Measurements from ENCODE around the gene UFSP1. TPM values are rescaled to one million over a fixed set of nuclear protein-coding genes. Genes with fewer than 3 reads are reported as not detected.
"Not testable (repeated sequence)": the region's sequence is repeated elsewhere in the genome, so short reads cannot be mapped to it uniquely, and the experiment has no call there.

UFSP1 gene
- total RNA-seq, 1 experiment from 2014 or later: 4.8 TPM

- ChIA-PET POLR2A (no interaction called here), CTCF (interaction anchor here (1.1 to 2.7 kb wide), 3 partner anchors 16 to 55 kb away, joined by 4 to 9 read pairs (median 4); partner anchors contain the start of gene ACHE)
- H3K4me3 Mint-ChIP-seq: no peak overlapping the region
- no peak for TF ChIP-seq ZNF263 (CRISPR knock-in tag; IDR thresholded peaks at IDR 0.05; ENCODE audit: low read depth)
- TF ChIP-seq GTF2I (CRISPR knock-in tag; conservative IDR thresholded peaks at IDR 0.05): no peak
- TF ChIP-seq CBFB (CRISPR knock-in tag; IDR thresholded peaks at IDR 0.05; ENCODE audit: low read depth): no peak
- 0 out of 2 replicates have a peak, but pooled peaks cover 5% of the 10 kb centered on the region for H3K36me3 Mint-ChIP-seq
- H3K27me3 Mint-ChIP-seq (ENCODE audit: low read depth): no peaks in the 10 kb centered on the region; the same call in none of the 2 replicates
- peaks cover 5% of the 10 kb centered on the region for H3K4me1 Mint-ChIP-seq
- H3K9me3 Mint-ChIP-seq: peaks cover 6% of the 10 kb centered on the region
- H3K27ac Mint-ChIP-seq: no peak overlapping the region
- DNase-seq (ENCODE audit: low spot score) (no peak), ATAC-seq (no peak)
Measured at GRCh38 chr7:100911484-100911883, 22.0 kb upstream of the UFSP1 start.

GRCh38 chr7:100910443-100910842, 20.9 kb upstream of the UFSP1 start:
- CTCF ChIA-PET: interaction anchor here (0.6 to 2.7 kb wide), 6 partner anchors 56 to 233 kb away, joined by 3 to 9 read pairs (median 3); no protein-coding TSS in a partner anchor
- POLR2A ChIA-PET: interaction anchor here (0.6 kb wide), 1 partner anchor 169 kb away, joined by 3 read pairs; no protein-coding TSS in a partner anchor

GRCh38 chr7:100908512-100908911, 19.0 kb upstream of the UFSP1 start:
- DNase-seq (ENCODE audit: low spot score): no peak
- Mint-ChIP-seq H3K4me1 (0 out of 2 replicates have a peak, but pooled peaks cover 3% of the 10 kb centered on the region), H3K4me3 (no peak overlapping the region), H3K27ac (no peak overlapping the region), H3K9me3 (peaks cover 6% of the 10 kb centered on the region), H3K27me3 (ENCODE audit: low read depth) (no peaks in the 10 kb centered on the region; the same call in 1 of the 2 replicates), H3K36me3 (0 out of 2 replicates have a peak, but pooled peaks cover 5% of the 10 kb centered on the region)
- CTCF ChIA-PET: no interaction called here
- TF ChIP-seq SOX15 (CRISPR knock-in tag; IDR thresholded peaks at IDR 0.05) (no peak), NR1H2 (CRISPR knock-in tag; IDR thresholded peaks at IDR 0.05) (no peak), SMAD4 (CRISPR knock-in tag; IDR thresholded peaks at IDR 0.05) (no peak), ARID4B (CRISPR knock-in tag; IDR thresholded peaks at IDR 0.05; ENCODE audit: borderline replicate concordance) (no peak), MAX (CRISPR knock-in tag; IDR thresholded peaks at IDR 0.05) (no peak), HMGXB4 (CRISPR knock-in tag; IDR thresholded peaks at IDR 0.05) (no peak), KAT7 (CRISPR knock-in tag; IDR thresholded peaks at IDR 0.05; ENCODE audit: borderline replicate concordance) (no peak), NR2C2 (CRISPR knock-in tag; IDR thresholded peaks at IDR 0.05) (no peak)
- POLR2A ChIA-PET: no interaction called here
- no peak for ATAC-seq

More at GRCh38 chr7:100910443-100910842, 20.9 kb upstream of the UFSP1 start:
- not testable (repeated sequence) for DNase-seq (ENCODE audit: low spot score); H3K27ac Mint-ChIP-seq; H3K4me3 Mint-ChIP-seq; H3K9me3 Mint-ChIP-seq; H3K27me3 Mint-ChIP-seq (ENCODE audit: low read depth); ATAC-seq; H3K36me3 Mint-ChIP-seq; H3K4me1 Mint-ChIP-seq

GRCh38 chr7:100902638-100903037, 13.1 kb upstream of the UFSP1 start:
- no peak for DNase-seq (ENCODE audit: low spot score)
- Mint-ChIP-seq H3K27me3 (ENCODE audit: low read depth) (peaks cover 9% of the 10 kb centered on the region), H3K27ac (no peak overlapping the region), H3K36me3 (no peaks in the 10 kb centered on the region), H3K9me3 (no peaks in the 10 kb centered on the region), H3K4me3 (no peak overlapping the region), H3K4me1 (peaks cover 7% of the 10 kb centered on the region)
- ChIA-PET POLR2A (interaction anchor here (0.9 kb wide), 1 partner anchor 28 kb away, joined by 4 read pairs; the partner anchor contains the start of gene SRRT), CTCF (interaction anchor here (0.8 to 1.9 kb wide), 5 partner anchors 47 to 338 kb away, joined by 3 to 5 read pairs (median 5); partner anchors contain the start of gene MUC3A)
- ATAC-seq: no peak
- TF ChIP-seq ZNF263 (CRISPR knock-in tag; IDR thresholded peaks at IDR 0.05; ENCODE audit: low read depth): no peak
- no peak for TF ChIP-seq ETV6 (CRISPR knock-in tag; IDR thresholded peaks at IDR 0.05)
- no peak for TF ChIP-seq ATF1 (CRISPR knock-in tag; IDR thresholded peaks at IDR 0.05)
- TF ChIP-seq ATF6 (CRISPR knock-in tag; IDR thresholded peaks at IDR 0.05): no peak
- no peak for TF ChIP-seq FOXJ3 (CRISPR knock-in tag; IDR thresholded peaks at IDR 0.05; ENCODE audit: borderline replicate concordance)
- TF ChIP-seq ELF4 (CRISPR knock-in tag; IDR thresholded peaks at IDR 0.05; ENCODE audit: low read depth): no peak
- no peak for TF ChIP-seq GRHL2 (CRISPR knock-in tag; IDR thresholded peaks at IDR 0.05; ENCODE audit: insufficient replicate concordance, severe bottlenecking)
